Daoy (cell line): Measurements from ENCODE around the gene TASP1. TPM values are rescaled to one million over a fixed set of nuclear protein-coding genes. Genes with fewer than 3 reads are reported as not detected.

Experiments used
- DNase-seq: peaks from one replicate; pipeline ENCODE4 v3.0.0-alpha.2; 2015; ENCODE audit warnings: low read depth
- total RNA-seq: library from RNA; depleted of rRNA; stranded (reverse); fragments of >200 nt; shearing (Covaris generic); gene quantifications from 2 replicates; pipeline ENCODE4 v1.2.3, GENCODE V29; 2014

TASP1 gene
- total RNA-seq, 1 experiment from 2014 or later, result 9.6 TPM

DNA sequence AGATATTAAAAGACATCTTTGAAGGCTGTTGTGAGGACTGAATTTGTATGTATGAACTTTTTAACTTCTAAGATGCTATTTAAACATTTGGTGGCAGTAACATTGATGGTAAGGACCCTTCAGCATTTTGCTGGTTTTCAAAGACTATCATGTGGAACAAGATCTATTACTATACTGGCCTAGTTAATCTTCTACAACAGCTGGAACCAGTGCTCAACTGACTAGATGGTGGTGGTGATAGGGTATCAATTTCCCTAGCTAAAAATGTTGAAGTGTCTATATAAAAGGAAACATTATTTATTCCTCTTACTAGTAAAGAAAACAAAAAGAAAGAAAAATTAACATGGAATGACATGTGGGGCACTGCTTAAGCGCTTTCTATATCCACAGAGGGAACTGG is 195.7 kb downstream of the TASP1 start:
- no peak for DNase-seq

DNA sequence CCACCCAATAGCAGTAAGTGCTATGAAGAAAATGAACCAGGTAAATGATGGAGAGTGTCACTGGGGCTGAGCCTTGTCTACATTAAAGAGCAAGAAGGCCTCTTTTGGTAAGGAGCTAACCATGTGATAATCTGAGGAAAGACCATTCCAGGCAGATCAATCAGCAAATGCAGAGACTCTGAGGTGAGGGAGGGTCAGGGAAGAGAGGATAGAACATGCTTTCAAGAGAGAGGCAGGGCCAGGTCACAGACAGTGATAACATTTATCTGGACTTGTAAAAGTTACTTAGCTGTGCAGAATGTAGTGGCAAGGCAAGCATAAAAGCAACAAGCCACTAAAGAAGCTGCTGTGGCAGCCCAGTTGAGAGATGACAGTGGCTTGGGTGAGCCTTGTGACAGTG is 197.3 kb downstream of the TASP1 start:
- DNase-seq, result no peak

DNA sequence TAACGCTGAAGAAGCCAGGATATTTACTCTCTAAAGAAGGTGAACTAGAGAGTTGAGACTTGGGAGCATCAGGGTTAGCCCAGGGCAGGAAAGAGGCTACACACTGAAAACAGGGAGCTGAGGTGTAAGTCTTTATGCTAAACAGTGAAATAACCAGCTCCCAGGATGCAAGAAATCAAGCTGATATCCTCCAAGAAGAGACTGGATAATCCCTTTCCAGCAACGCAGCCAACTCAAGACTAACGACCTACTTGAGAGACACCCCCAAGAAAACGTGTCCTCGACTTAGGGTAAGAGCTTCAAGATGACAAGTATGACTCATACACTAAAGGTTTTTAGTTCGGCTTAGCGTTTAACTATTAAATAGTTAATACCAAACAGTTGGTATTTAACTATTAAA is 202.2 kb downstream of the TASP1 start:
- DNase-seq, result no peak

DNA sequence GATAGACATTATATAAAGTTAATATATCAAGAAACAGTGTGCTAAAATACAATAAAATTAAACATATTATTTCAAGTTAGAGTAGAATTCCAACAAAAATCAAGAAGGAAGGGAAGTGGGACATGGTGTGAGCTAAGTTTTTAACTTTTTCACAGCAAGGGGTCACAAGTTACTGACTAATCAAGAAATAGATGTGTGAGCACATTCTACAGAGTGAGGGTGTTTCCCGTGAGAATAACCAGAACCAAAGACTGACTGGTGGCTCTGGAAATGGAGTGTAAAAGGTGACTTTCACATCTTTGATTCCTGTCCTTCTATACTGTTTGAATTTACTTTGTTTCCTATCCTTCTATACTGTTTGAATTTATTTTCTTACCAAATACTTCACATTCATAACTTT is 206.6 kb downstream of the TASP1 start:
- DNase-seq, result no peak

DNA sequence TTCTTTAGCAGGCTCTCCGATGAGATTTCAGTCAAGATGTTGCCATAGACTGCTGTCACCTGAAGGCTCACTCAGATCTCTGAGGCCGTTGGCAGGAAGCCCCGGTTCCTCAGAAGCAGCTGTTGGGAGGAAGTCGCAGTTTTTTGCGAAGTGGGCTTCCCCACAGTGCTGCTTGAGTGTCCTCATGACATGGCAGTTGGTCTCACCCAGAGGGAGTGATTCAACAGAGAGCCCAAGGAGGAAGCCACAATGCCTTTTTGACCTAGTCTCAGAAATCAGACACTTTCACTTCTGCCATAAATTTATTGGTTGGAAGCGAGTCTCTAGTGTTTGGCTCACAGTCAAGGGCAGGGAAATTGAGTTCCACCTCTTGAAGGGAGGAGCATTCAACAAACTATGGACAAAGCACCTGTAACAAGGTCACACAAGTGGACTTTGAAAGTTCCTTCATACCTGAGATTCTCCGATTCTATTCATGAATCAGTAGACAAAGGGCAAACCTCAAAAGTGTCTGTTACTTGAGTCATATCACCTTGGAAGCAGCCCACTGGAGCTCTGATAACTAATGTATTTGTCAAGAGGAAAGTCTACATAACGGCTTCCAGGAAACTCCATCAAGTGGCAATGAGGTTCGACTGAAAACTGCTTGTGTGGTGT is 208.3 kb downstream of the TASP1 start:
- DNase-seq, result peak; percentile 7

GRCh38 chr20:13428684-13429083 is 210.0 kb downstream of the TASP1 start:
- no peak for DNase-seq

DNA sequence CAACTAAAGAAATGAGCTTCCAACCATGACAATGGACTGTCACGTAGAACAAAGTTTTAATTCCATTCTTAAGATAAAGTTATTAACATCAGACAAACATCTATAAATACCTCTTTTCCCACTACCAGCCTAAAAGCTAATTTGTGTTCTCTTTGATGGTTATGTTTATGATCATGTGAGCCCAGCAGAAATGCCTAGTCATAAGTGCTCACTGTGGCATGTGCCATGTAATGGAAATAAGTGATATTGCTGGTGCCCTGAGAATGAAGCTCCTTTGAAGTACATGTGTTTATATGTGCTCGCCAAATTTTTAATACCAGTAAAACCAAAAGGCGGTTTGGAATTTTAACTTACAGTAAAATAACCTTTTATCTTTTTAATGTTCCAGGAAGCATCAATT is 211.9 kb downstream of the TASP1 start:
- DNase-seq, result no peak

- DNase-seq, result no peak
Observed at GRCh38 chr20:13425381-13426135, 213.2 kb downstream of the TASP1 start.

GRCh38 chr20:13424174-13424833 is 214.4 kb downstream of the TASP1 start:
- DNase-seq, result no peak

DNA sequence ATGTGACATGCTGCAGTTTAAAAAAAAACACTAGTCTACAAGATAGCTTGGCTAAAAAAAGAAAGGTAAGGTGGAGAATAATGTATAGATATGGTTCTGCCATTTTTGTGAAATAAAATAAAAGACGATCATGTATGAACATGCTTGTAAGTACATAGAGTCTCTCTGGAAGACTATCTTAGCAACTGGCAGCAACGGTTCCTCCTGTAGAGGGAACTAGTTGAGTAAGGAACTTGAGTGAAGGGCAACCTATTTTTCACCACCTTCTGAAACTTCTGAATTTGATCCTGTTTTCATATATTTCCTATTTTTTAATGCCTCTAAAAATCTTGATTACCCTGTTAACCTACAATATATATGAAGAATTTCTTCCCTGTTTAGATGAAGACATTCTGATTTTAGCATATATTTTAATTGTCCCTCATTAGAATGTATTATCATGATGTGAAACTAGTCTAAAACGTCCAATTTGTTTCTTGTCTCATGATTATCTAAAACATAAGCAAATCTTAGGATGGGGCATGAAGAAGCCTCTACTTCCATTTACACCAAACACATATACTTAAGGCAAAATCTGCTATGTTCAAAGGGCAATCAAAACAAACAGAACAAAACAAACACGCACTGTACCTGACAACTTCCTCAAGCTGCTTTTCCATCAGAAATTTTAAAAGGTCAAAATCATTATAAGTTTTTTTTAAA is 215.1 kb downstream of the TASP1 start:
- no peak for DNase-seq

GRCh38 chr20:13422637-13423036 is 216.1 kb downstream of the TASP1 start:
- no peak for DNase-seq

GRCh38 chr20:13420625-13421024 is 218.1 kb downstream of the TASP1 start:
- no peak for DNase-seq

GRCh38 chr20:13419477-13419876 is 219.3 kb downstream of the TASP1 start:
- no peak for DNase-seq

DNA sequence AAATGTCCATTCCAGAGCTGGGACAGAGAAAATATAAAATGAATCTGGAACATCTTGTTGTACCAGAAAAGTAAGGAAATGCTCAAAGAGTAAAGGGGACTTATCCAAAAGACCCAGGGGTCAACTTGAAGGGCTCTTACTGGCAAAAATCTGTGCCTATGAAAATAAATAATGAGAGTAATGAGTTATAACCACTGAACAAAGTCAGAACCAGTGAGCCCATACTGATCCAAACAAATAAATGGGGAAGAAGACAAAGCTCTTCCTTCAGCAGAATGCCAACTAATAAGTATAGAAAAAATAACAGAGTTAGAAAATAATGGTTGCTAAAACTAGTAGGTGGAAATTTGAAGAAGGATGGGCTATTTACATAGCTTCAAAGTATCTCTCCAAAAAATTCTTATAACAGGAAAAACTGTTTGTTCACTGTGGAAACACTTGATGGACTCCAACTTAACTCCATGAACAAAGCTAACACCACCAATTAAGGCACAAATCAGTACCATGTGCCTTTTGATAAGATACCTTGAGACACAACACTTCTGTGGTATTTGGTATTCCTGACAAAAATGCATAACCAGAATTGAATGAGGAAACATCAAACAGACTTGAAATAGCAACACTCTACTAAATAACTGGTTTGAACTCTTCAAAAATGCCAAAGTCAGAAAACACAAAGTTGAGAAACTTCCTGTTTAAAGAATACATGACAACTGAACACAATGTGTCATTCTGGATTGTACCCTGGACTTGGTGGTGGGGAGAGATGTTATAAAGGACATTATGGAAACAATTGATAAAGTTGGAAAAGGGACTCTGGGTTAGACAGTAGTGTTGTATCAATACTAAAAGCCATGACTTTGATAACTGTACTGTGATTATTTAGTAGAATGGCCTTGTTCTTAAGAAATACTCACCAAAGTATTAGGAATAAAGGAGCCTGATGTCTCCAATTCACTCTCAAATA is 220.2 kb downstream of the TASP1 start:
- no peak for DNase-seq

DNA sequence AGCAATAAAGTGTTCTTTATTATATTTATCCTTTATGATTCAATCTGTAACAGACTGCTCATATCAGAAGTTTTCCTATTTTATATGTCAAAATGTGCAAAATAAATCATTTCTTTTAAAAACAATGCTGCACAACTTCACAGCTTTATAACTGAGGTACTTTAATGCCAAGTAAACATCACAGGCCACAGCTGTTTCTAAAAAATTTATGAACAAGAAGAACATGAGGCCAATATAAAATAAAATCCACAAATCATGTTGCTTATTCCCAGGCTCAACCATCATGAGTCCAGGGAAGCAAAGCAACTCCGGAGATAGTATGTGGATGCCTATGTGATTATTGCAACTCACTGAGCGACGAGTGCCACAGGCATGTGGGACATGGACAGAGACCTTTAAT is 222.2 kb downstream of the TASP1 start:
- DNase-seq, result no peak

GRCh38 chr20:13412806-13413445 is 225.8 kb downstream of the TASP1 start:
- peak; percentile 9 for DNase-seq

- no peak for DNase-seq
Observed at GRCh38 chr20:13404293-13404692, 234.4 kb downstream of the TASP1 start.

GRCh38 chr20:13403453-13403852 is 235.3 kb downstream of the TASP1 start:
- no peak for DNase-seq

GRCh38 chr20:13402986-13403385 is 235.7 kb downstream of the TASP1 start:
- no peak for DNase-seq

GRCh38 chr20:13402171-13402760 is 236.5 kb downstream of the TASP1 start:
- DNase-seq, result no peak
